NCI-H2227 (cell line): Measurements from ENCODE around the gene FOXA1.

Source experiments
- DNase-seq: peaks from one replicate; lab custom pipeline; 2025; ENCODE audit not compliant: unreplicated experiment; lab: John Stamatoyannopoulos, UW

FOXA1 gene

GRCh38 chr14:37594971-37595808, at the start of gene FOXA1, which contains the start of gene TTC6:
TSS of gene FOXA1 (minus strand) at chr14:37595249. CDS start at chr14:37594972, 277 bp downstream.
TSS of gene TTC6 (plus strand) at chr14:37595629. CDS start at chr14:37622065, 26,436 bp downstream.
- DNase-seq, result peak; percentile 84

- no peak for DNase-seq
These were observed 48.7 kb upstream of the FOXA1 start for GRCh38 chr14:37643701-37644100.

GRCh38 chr14:37642125-37642524, 47.1 kb upstream of the FOXA1 start:
- DNase-seq, result no peak

- no peak for DNase-seq
These were observed 46.1 kb upstream of the FOXA1 start for GRCh38 chr14:37641117-37641516.

GRCh38 chr14:37638599-37638998, 43.5 kb upstream of the FOXA1 start:
- no peak for DNase-seq

- no peak for DNase-seq
These were observed 42.3 kb upstream of the FOXA1 start for GRCh38 chr14:37637341-37637740.

GRCh38 chr14:37625597-37626595, 30.8 kb upstream of the FOXA1 start:
- DNase-seq, result no peak

- DNase-seq, result no peak
These were observed 28.9 kb upstream of the FOXA1 start for GRCh38 chr14:37623971-37624370.

- no peak for DNase-seq
These were observed 28.4 kb upstream of the FOXA1 start for GRCh38 chr14:37623426-37623951.

GRCh38 chr14:37622231-37622923, 27.3 kb upstream of the FOXA1 start:
- DNase-seq, result no peak

GRCh38 chr14:37620856-37621255, 25.8 kb upstream of the FOXA1 start:
- no peak for DNase-seq

- DNase-seq, result no peak
These were observed 23.5 kb upstream of the FOXA1 start for GRCh38 chr14:37618498-37619028.

GRCh38 chr14:37617864-37618365, 22.9 kb upstream of the FOXA1 start:
- no peak for DNase-seq

GRCh38 chr14:37616853-37617252, 21.8 kb upstream of the FOXA1 start:
- no peak for DNase-seq

- DNase-seq, result no peak
These were observed 20.7 kb upstream of the FOXA1 start for GRCh38 chr14:37615582-37616289.

- no peak for DNase-seq
These were observed 16.0 kb upstream of the FOXA1 start for GRCh38 chr14:37610945-37611523.

- DNase-seq, result no peak
These were observed 13.6 kb upstream of the FOXA1 start for GRCh38 chr14:37608649-37609048.

- DNase-seq, result no peak
These were observed 11.6 kb upstream of the FOXA1 start for GRCh38 chr14:37606678-37607077.

GRCh38 chr14:37603688-37604251, 8.7 kb upstream of the FOXA1 start:
- no peak for DNase-seq
